HFF-Myc (cell line): ENCODE results near the gene CYTL1.

Experiments
- DNase-seq: peaks from one replicate; pipeline ENCODE4 v3.0.0-alpha.2; 2011; ENCODE audit warnings: low read depth; ENCODE audit errors: extremely low read depth
- H3K4me3 ChIP-seq: replicated peaks from 2 replicates; pipeline ENCODE4 v1.5.1; 2011; ENCODE audit warnings: low read depth, mild to moderate bottlenecking, control low read depth, low read length
- CTCF ChIP-seq: IDR thresholded peaks from 2 replicates; pipeline ENCODE4 v1.5.1; 2012; ENCODE audit warnings: mild to moderate bottlenecking, low read depth, low read length, control low read depth; ENCODE audit errors: missing control alignments

Gene CYTL1

GRCh38 chr4:5027346-5027745 is 8.1 kb upstream of the CYTL1 start:
- no peak for DNase-seq
- H3K4me3 ChIP-seq = no peak overlapping the region
- TF ChIP-seq CTCF = no peak

- TF ChIP-seq CTCF = no peak
- no peak for DNase-seq
- H3K4me3 ChIP-seq = no peak overlapping the region
Measured at GRCh38 chr4:5026371-5026770, 7.1 kb upstream of the CYTL1 start.

- H3K4me3 ChIP-seq = no peak overlapping the region
- no peak for TF ChIP-seq CTCF
- no peak for DNase-seq
Measured at GRCh38 chr4:5024673-5025072, 5.4 kb upstream of the CYTL1 start.

GRCh38 chr4:5021546-5021945 is 2.3 kb upstream of the CYTL1 start:
- no peak for TF ChIP-seq CTCF
- DNase-seq = no peak
- no peak overlapping the region for H3K4me3 ChIP-seq

- DNase-seq = no peak
- TF ChIP-seq CTCF = no peak
- H3K4me3 ChIP-seq = no peak overlapping the region
Measured at GRCh38 chr4:5020341-5020740, 1.1 kb upstream of the CYTL1 start.

GRCh38 chr4:5019796-5020195 is 538 bp upstream of the CYTL1 start:
- no peak overlapping the region for H3K4me3 ChIP-seq
- TF ChIP-seq CTCF = no peak
- DNase-seq = no peak

- no peak for DNase-seq
- H3K4me3 ChIP-seq = no peak overlapping the region
- TF ChIP-seq CTCF = no peak
Measured at GRCh38 chr4:5018603-5019002, 655 bp downstream of the CYTL1 start.
